ENCODE results near the gene RBM8A. TPM values are rescaled to one million over a fixed set of nuclear protein-coding genes. Genes with fewer than 3 reads are reported as not detected.
"Not testable (repeated sequence)": the region's sequence is repeated elsewhere in the genome, so short reads cannot be mapped to it uniquely, and the experiment has no call there.

The RBM8A gene
- total and polyA plus RNA-seq, 12 donors = 34.5 to 151 (median 67.4) TPM

- H3K27ac ChIP-seq = no peak overlapping the region
- intact Hi-C loops (cut with DNase I) = no loop called here
- no peaks in the 10 kb centered on the region for H3K9me3 ChIP-seq
- H3K36me3 ChIP-seq = peaks cover 0 to 100% (median 34%) of the 10 kb centered on the region in 9 donors
- H3K4me1 ChIP-seq = peaks cover 0 to 5% (median 0%) of the 10 kb centered on the region in 9 donors
- no peaks in the 10 kb centered on the region for H3K27me3 ChIP-seq
- no peak for ATAC-seq
- no peak for TF ChIP-seq CTCF (IDR thresholded peaks at IDR 0.05)
- DNase-seq = no peak
- no peak overlapping the region for H3K4me3 ChIP-seq
These were observed 8.4 kb upstream of the RBM8A start for GRCh38 chr1:145935708-145936107.

- 59% methylated on average over 8 to 9 of the region's 9 CpGs for WGBS, 2 donors
- H3K27me3 ChIP-seq, DNase-seq, ATAC-seq, H3K4me3 ChIP-seq, H3K9me3 ChIP-seq: not testable (repeated sequence)
- H3K27ac ChIP-seq = peak overlapping the region in 1 of 10 donors; percentile 55
- peaks cover 0 to 11% (median 5%) of the 10 kb centered on the region in 9 donors for H3K4me1 ChIP-seq
- intact Hi-C loops (cut with DNase I) = loop anchor here in 1 of 10 donors (2.0 kb wide), 1 partner anchor 22 kb away; no protein-coding TSS in a partner anchor
- H3K36me3 ChIP-seq = peaks cover 0 to 74% (median 29%) of the 10 kb centered on the region in 9 donors
These were observed 5.3 kb upstream of the RBM8A start for GRCh38 chr1:145932522-145933009.

DNA sequence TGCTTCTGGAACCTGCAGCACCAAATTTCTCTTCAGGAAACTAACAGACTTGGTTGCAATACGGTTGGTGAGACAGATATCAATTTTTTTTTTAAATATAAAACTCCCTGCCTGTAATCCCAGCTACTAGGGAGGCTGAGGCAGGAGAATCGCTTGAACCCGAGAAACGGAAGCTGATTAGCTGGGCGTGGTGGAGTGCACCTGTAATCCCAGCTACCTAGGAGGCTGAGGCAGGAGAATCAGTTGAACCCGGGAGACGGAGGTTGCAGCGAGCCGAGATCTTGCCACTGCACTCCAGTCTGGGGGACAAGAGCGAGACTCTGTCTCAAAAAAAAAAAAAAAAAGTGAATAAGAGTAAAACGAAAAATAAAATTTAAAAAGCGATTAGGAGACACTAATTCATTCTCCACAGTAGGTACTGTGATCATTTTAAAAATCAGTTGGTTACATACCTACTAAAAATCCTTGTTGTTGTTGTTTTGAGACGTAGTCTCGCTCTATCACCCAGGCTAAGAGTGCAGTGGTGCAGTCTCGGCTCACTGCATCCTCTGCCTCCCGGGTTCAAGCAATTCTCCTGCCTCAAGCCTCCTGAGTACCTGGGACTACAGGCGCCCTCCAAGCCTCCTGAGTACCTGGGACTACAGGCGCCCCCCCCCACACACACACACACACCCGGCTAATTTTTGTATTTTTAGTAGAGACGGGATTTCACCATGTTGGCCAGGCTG is 796 bp upstream of the RBM8A start:
- Histone ChIP-seq H3K27me3 (no peaks in the 10 kb centered on the region), H3K9me3 (no peaks in the 10 kb centered on the region), H3K27ac (peak overlapping the region; percentile 58 to 98 (median 94)), H3K4me1 (peaks cover 6 to 20% (median 18%) of the 10 kb centered on the region in 9 donors), H3K4me3 (peak overlapping the region; percentile 54 to 82 (median 72)), H3K36me3 (peaks cover 0 to 53% (median 12%) of the 10 kb centered on the region in 9 donors)
- WGBS, 2 donors = 68 to 69% methylated on average over 20 of the region's 20 CpGs
- intact Hi-C loops (cut with DNase I) = loop anchor here in 6 of 10 donors (1.0 to 5.0 kb wide), 4 partner anchors 28 to 34 kb away; partner anchors contain the start of genes ANKRD34A (in 3 of the 6) and POLR3GL (in 3 of the 6)
- no peak for TF ChIP-seq CTCF (IDR thresholded peaks at IDR 0.05)
- peak in 1 of 8 donors; percentile 33 for ATAC-seq
- DNase-seq = no peak

- H3K9me3 ChIP-seq = no peaks in the 10 kb centered on the region
- no peak for TF ChIP-seq CTCF (IDR thresholded peaks at IDR 0.05)
- H3K27ac ChIP-seq = peak overlapping the region; percentile 58 to 98 (median 94)
- H3K27me3 ChIP-seq = no peaks in the 10 kb centered on the region
- peak in 4 of 8 donors; percentile 1 to 10 (median 2) for ATAC-seq
- no peak for DNase-seq
- H3K36me3 ChIP-seq = peaks cover 0 to 49% (median 18%) of the 10 kb centered on the region in 9 donors
- H3K4me1 ChIP-seq = peaks cover 6 to 20% (median 17%) of the 10 kb centered on the region in 9 donors
- H3K4me3 ChIP-seq = peak overlapping the region; percentile 54 to 82 (median 72)
- WGBS, 2 donors = 5 to 7% methylated on average over 19 of the region's 19 CpGs
- intact Hi-C loops (cut with DNase I) = loop anchor here in 6 of 10 donors (1.0 to 5.0 kb wide), 4 partner anchors 30 to 36 kb away; partner anchors contain the start of genes ANKRD34A (in 3 of the 6) and POLR3GL (in 3 of the 6)
These were observed 610 bp downstream of the RBM8A start for GRCh38 chr1:145926686-145927062.
